HL-60/S4 (cell line): ENCODE data around the gene FKBP1B.
"Not testable (repeated sequence)": the region's sequence is repeated elsewhere in the genome, so short reads cannot be mapped to it uniquely, and the experiment has no call there.

ENCODE experiments used
- in situ Hi-C: fragments of 300-500 bp; cut with MboI; formaldehyde crosslinking; loops from 2 replicates; pipeline ENCODE4 v1.14.3; 2022; ENCODE audit warnings: low sequenced_read_pairs

Gene FKBP1B

GRCh38 chr2:24049485-24050021 is at the start of gene FKBP1B:
TSS of gene FKBP1B (plus strand) at chr2:24049741. CDS start at chr2:24049850, 109 bp downstream.
- in situ Hi-C loops: no loop called here

- in situ Hi-C loops: no loop called here
Measured at GRCh38 chr2:24007693-24008092, 41.8 kb upstream of the FKBP1B start.

GRCh38 chr2:24008672-24009366 is 40.7 kb upstream of the FKBP1B start:
- in situ Hi-C loops: no loop called here

- in situ Hi-C loops: no loop called here
Measured at GRCh38 chr2:24009367-24009679, 40.2 kb upstream of the FKBP1B start.

- in situ Hi-C loops: no loop called here
Measured at GRCh38 chr2:24009680-24010476, 39.7 kb upstream of the FKBP1B start, which contains the start of gene MFSD2B. TSS of gene MFSD2B (plus strand) at chr2:24010085. CDS start at chr2:24010097, 12 bp downstream.

- in situ Hi-C loops: no loop called here
Measured at GRCh38 chr2:24010477-24011249, 38.9 kb upstream of the FKBP1B start.

- in situ Hi-C loops: no loop called here
Measured at GRCh38 chr2:24011250-24012104, 38.1 kb upstream of the FKBP1B start.

- in situ Hi-C loops: no loop called here
Measured at GRCh38 chr2:24012521-24013188, 36.9 kb upstream of the FKBP1B start.

- in situ Hi-C loops: not testable (repeated sequence)
Measured at GRCh38 chr2:24014902-24015301, 34.6 kb upstream of the FKBP1B start.

- in situ Hi-C loops: no loop called here
Measured at GRCh38 chr2:24015562-24016375, 33.8 kb upstream of the FKBP1B start.

GRCh38 chr2:24016376-24016761 is 33.2 kb upstream of the FKBP1B start:
- in situ Hi-C loops: no loop called here

GRCh38 chr2:24016853-24017703 is 32.5 kb upstream of the FKBP1B start:
- in situ Hi-C loops: no loop called here

GRCh38 chr2:24017711-24018110 is 31.8 kb upstream of the FKBP1B start:
- in situ Hi-C loops: no loop called here

GRCh38 chr2:24018241-24018640 is 31.3 kb upstream of the FKBP1B start:
- in situ Hi-C loops: no loop called here

- in situ Hi-C loops: no loop called here
Measured at GRCh38 chr2:24019729-24020128, 29.8 kb upstream of the FKBP1B start.

GRCh38 chr2:24020244-24020643 is 29.3 kb upstream of the FKBP1B start:
- in situ Hi-C loops: no loop called here

- in situ Hi-C loops: no loop called here
Measured at GRCh38 chr2:24021122-24021998, 28.2 kb upstream of the FKBP1B start.
